ENCODE measurements around the gene INHA. TPM values are rescaled to one million over a fixed set of nuclear protein-coding genes. Genes with fewer than 3 reads are reported as not detected.

The INHA gene
- total RNA-seq, 1 experiment from 2014 or later, result not detected

Small RNA genes within 50 kb of the gene (microRNA-seq; reads per million reads assigned to microRNA genes)
- gene MIR3132 (ENCODE audit: borderline number of aligned reads), result 2.8 reads per million

Other genes with a start within 250 kb of the INHA start
- not detected for gene RESP18, start 239.6 kb upstream of the INHA start, total RNA-seq (2021; ENCODE audit: unreplicated experiment)
- 80.1 TPM for gene DNPEP, start 184.4 kb upstream of the INHA start, total RNA-seq (2021; ENCODE audit: unreplicated experiment)
- gene DES, start 153.9 kb upstream of the INHA start, total RNA-seq (2021; ENCODE audit: unreplicated experiment), result 4.2 TPM
- 56.6 TPM for gene SPEG, start 137.5 kb upstream of the INHA start, total RNA-seq (2021; ENCODE audit: unreplicated experiment)
- 71.8 TPM for gene GMPPA, start 73.4 kb upstream of the INHA start, total RNA-seq (2021; ENCODE audit: unreplicated experiment)
- gene ASIC4, start 57.8 kb upstream of the INHA start, total RNA-seq (2021; ENCODE audit: unreplicated experiment), result 2.1 TPM
- gene CHPF, start 28.5 kb upstream of the INHA start, total RNA-seq (2021; ENCODE audit: unreplicated experiment), result 228 TPM
- gene TMEM198, start 28.3 kb upstream of the INHA start, total RNA-seq (2021; ENCODE audit: unreplicated experiment), result 2.1 TPM
- gene OBSL1, start 771 bp upstream of the INHA start, total RNA-seq (2021; ENCODE audit: unreplicated experiment), result 45.2 TPM
- 45.0 TPM for gene STK11IP, start 25.5 kb downstream of the INHA start, total RNA-seq (2021; ENCODE audit: unreplicated experiment)
- 23.0 TPM for gene SLC4A3, start 55.3 kb downstream of the INHA start, total RNA-seq (2021; ENCODE audit: unreplicated experiment)

Data from HCT116 (cell line).